ENCODE data around the gene BFSP2. TPM values are rescaled to one million over a fixed set of nuclear protein-coding genes. Genes with fewer than 3 reads are reported as not detected.

BFSP2 gene, protein sequence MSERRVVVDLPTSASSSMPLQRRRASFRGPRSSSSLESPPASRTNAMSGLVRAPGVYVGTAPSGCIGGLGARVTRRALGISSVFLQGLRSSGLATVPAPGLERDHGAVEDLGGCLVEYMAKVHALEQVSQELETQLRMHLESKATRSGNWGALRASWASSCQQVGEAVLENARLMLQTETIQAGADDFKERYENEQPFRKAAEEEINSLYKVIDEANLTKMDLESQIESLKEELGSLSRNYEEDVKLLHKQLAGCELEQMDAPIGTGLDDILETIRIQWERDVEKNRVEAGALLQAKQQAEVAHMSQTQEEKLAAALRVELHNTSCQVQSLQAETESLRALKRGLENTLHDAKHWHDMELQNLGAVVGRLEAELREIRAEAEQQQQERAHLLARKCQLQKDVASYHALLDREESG
- not detected for total RNA-seq
- polyA plus RNA-seq: 1 to 10 TPM in 2 of 3 donors, under 1 TPM in 1; 0.68 to 2.7 (median 1.4) TPM
- long read RNA-seq, donor 1: 0 reads
- long read RNA-seq, donor 2: 0 reads
- long read RNA-seq, donor 3: 0 reads
- long read RNA-seq, donor 4: 0 reads
- long read RNA-seq, donor 5: 0 reads
- long read RNA-seq, donor 6: 0 reads
- long read RNA-seq, donor 7: 0 reads
- long read RNA-seq, donor 8: 0 reads
- long read RNA-seq, donor 9: 0 reads
- long read RNA-seq, donor 10: 0 reads

- intact Hi-C loops (cut with DNase I; ENCODE audit: low total_unique reads): no loop called here
- TF ChIP-seq POLR2A (IDR thresholded peaks at IDR 0.05) (no peak), EP300 (IDR thresholded peaks at IDR 0.05) (no peak), POLR2AphosphoS5 (IDR thresholded peaks at IDR 0.05) (no peak)
- TF ChIP-seq, protein P1, sequence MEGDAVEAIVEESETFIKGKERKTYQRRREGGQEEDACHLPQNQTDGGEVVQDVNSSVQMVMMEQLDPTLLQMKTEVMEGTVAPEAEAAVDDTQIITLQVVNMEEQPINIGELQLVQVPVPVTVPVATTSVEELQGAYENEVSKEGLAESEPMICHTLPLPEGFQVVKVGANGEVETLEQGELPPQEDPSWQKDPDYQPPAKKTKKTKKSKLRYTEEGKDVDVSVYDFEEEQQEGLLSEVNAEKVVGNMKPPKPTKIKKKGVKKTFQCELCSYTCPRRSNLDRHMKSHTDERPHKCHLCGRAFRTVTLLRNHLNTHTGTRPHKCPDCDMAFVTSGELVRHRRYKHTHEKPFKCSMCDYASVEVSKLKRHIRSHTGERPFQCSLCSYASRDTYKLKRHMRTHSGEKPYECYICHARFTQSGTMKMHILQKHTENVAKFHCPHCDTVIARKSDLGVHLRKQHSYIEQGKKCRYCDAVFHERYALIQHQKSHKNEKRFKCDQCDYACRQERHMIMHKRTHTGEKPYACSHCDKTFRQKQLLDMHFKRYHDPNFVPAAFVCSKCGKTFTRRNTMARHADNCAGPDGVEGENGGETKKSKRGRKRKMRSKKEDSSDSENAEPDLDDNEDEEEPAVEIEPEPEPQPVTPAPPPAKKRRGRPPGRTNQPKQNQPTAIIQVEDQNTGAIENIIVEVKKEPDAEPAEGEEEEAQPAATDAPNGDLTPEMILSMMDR (IDR thresholded peaks at IDR 0.05): no peak
- Histone ChIP-seq H3K9me3 (no peaks in the 10 kb centered on the region), H3K4me3 (no peak within 1 kb of the TSS), H3K27ac (no peak within 1 kb of the TSS), H3K36me3 (no peaks in the 10 kb centered on the region), H3K4me1 (no peaks in the 10 kb centered on the region), H3K27me3 (no peaks in the 10 kb centered on the region)
- no peak for DNase-seq
- WGBS, 5 donors: 88 to 96% (median 95%) methylated on average over 9 to 15 of the region's 15 CpGs
Measured at GRCh38 chr3:133400006-133400515, at the start of gene BFSP2. Gene BFSP2, plus strand, starts transcription at chr3:133400056. Its CDS starts 28 bp downstream, at chr3:133400084.

GRCh38 chr3:133354721-133355120 is 45.1 kb upstream of the BFSP2 start:
- Histone ChIP-seq H3K4me3 (no peak overlapping the region), H3K4me1 (no peaks in the 10 kb centered on the region), H3K27me3 (no peaks in the 10 kb centered on the region), H3K36me3 (no peaks in the 10 kb centered on the region), H3K9me3 (peaks cover 0 to 8% (median 0%) of the 10 kb centered on the region in 4 donors), H3K27ac (no peak overlapping the region)
- DNase-seq: no peak
- TF ChIP-seq POLR2A (IDR thresholded peaks at IDR 0.05): no peak
- intact Hi-C loops (cut with DNase I; ENCODE audit: low total_unique reads): no loop called here
- 83 to 90% (median 88%) methylated on average over 4 of the region's 4 CpGs for WGBS, 5 donors

DNA sequence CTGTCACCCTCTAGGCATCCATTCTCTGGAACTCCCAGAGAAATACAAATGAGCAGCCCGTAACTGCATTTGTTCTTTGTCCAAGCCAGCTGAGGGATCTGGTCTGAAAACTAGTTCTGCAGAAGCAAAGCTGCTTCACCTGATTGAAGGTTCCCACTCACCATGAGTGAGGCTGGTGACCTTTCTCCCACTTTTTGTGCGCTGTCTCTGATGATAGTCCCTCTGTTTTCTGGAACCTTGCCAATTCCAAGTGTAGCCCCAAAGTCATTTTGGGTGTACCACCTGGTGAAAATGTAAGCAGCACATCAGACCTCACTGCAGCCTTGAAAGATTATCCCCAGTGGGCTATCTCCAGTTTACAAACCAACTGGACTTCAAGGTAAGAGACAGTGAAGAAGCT is 39.4 kb upstream of the BFSP2 start:
- TF ChIP-seq POLR2AphosphoS5 (IDR thresholded peaks at IDR 0.05): no peak
- no peak for TF ChIP-seq POLR2A (IDR thresholded peaks at IDR 0.05)
- no peak for TF ChIP-seq EP300 (IDR thresholded peaks at IDR 0.05)
- TF ChIP-seq, protein P1 (IDR thresholded peaks at IDR 0.05): no peak
- Histone ChIP-seq H3K27ac (no peak overlapping the region), H3K9me3 (peaks cover 0 to 8% (median 0%) of the 10 kb centered on the region in 4 donors), H3K4me1 (no peaks in the 10 kb centered on the region), H3K4me3 (no peak overlapping the region), H3K27me3 (no peaks in the 10 kb centered on the region), H3K36me3 (no peaks in the 10 kb centered on the region)
- intact Hi-C loops (cut with DNase I; ENCODE audit: low total_unique reads): no loop called here
- DNase-seq: no peak
- WGBS, 5 donors: 77 to 93% (median 87%) methylated on average over 2 of the region's 2 CpGs

DNA sequence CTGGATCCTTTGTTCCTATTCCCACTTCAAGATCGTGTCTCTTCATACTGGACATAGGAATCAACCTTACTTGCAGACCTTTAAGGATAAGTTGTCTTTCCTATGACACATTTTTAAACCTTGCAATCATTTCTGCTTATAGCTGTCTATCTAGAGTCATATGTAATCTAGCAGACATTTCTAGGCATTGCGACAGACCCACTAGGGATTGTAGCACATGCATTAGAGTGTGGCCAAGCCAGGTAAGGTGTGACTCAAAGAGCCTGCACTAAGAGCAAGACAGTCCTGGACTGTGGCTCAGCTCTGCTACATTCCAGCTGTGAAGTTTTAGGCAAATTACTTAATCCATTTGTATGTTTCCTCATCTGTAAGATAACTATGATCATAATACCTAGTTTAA is 38.8 kb upstream of the BFSP2 start:
- Histone ChIP-seq H3K36me3 (no peaks in the 10 kb centered on the region), H3K27me3 (no peaks in the 10 kb centered on the region), H3K4me3 (no peak overlapping the region), H3K4me1 (no peaks in the 10 kb centered on the region), H3K27ac (no peak overlapping the region), H3K9me3 (peaks cover 0 to 5% (median 0%) of the 10 kb centered on the region in 4 donors)
- intact Hi-C loops (cut with DNase I; ENCODE audit: low total_unique reads): no loop called here
- WGBS, 5 donors: 91 to 94% (median 91%) methylated on average over 2 of the region's 2 CpGs
- TF ChIP-seq POLR2A (IDR thresholded peaks at IDR 0.05): no peak
- no peak for TF ChIP-seq POLR2AphosphoS5 (IDR thresholded peaks at IDR 0.05)
- TF ChIP-seq, protein P1 (IDR thresholded peaks at IDR 0.05): no peak
- TF ChIP-seq EP300 (IDR thresholded peaks at IDR 0.05): no peak
- no peak for DNase-seq
